Measurements from ENCODE around the gene CATSPER1. TPM values are rescaled to one million over a fixed set of nuclear protein-coding genes. Genes with fewer than 3 reads are reported as not detected.

Gene CATSPER1
- total and polyA plus RNA-seq, 2 of the 13 experiments (the other 11 are each of a cell fraction or from before 2014, with no cell fraction given): 0.17 TPM; not detected in 1

DNA sequence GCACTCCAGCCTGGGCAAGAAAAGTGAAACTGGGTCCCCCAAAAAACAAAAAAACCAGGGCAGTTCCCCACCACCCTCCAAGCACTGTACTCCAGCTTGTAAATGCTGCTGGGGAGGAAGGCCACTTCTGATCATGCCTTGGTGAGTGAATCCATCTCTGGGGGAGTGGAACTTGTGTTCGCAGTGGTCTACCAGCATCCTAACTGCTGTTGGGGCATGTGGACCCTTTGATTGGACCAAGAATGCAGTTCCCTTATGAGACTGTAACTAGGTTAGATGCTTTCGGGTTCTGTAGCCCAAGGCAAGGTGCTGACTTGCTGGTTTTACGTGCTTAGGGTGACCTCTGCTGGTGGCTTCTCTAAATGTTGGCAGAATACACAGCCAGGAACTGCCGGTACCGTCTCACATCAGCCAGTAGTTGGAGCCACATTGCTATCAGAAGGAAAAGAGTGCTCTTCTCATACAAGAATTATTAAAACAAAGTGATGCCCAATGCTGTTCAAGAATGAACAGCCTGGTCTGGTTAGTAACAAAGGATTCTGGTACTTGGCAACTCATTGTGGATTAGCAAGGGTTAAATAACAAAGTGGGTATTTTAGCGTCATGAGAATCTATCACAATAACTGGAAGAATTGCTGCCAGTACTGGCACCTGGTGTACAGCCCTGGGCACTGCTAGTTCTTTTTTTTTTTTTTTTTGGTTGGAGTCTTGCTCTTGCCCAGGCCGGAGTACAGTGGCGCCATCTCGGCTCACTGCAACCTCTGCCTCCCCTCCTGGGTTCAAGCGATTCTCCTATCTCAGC lies 37.3 kb downstream of the CATSPER1 start (continued):
- TF ChIP-seq, protein P1, sequence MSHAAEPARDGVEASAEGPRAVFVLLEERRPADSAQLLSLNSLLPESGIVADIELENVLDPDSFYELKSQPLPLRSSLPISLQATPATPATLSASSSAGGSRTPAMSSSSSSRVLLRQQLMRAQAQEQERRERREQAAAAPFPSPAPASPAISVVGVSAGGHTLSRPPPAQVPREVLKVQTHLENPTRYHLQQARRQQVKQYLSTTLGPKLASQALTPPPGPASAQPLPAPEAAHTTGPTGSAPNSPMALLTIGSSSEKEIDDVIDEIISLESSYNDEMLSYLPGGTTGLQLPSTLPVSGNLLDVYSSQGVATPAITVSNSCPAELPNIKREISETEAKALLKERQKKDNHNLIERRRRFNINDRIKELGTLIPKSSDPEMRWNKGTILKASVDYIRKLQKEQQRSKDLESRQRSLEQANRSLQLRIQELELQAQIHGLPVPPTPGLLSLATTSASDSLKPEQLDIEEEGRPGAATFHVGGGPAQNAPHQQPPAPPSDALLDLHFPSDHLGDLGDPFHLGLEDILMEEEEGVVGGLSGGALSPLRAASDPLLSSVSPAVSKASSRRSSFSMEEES (CRISPR knock-in tag; IDR thresholded peaks at IDR 0.05): no peak
- TF ChIP-seq, protein P2, sequence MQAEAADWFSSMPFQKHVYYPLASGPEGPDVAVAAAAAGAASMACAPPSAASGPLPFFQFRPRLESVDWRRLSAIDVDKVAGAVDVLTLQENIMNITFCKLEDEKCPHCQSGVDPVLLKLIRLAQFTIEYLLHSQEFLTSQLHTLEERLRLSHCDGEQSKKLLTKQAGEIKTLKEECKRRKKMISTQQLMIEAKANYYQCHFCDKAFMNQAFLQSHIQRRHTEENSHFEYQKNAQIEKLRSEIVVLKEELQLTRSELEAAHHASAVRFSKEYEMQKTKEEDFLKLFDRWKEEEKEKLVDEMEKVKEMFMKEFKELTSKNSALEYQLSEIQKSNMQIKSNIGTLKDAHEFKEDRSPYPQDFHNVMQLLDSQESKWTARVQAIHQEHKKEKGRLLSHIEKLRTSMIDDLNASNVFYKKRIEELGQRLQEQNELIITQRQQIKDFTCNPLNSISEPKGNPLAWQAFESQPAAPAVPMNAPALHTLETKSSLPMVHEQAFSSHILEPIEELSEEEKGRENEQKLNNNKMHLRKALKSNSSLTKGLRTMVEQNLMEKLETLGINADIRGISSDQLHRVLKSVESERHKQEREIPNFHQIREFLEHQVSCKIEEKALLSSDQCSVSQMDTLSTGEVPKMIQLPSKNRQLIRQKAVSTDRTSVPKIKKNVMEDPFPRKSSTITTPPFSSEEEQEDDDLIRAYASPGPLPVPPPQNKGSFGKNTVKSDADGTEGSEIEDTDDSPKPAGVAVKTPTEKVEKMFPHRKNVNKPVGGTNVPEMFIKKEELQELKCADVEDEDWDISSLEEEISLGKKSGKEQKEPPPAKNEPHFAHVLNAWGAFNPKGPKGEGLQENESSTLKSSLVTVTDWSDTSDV (CRISPR knock-in tag; IDR thresholded peaks at IDR 0.05): no peak
- TF ChIP-seq NFKB2 (CRISPR knock-in tag; IDR thresholded peaks at IDR 0.05; ENCODE audit: borderline replicate concordance): no peak
- TF ChIP-seq ZNF234 (CRISPR knock-in tag; conservative IDR thresholded peaks at IDR 0.05): no peak
- TF ChIP-seq ZNF367 (CRISPR knock-in tag; IDR thresholded peaks at IDR 0.05; ENCODE audit: borderline replicate concordance): no peak
- TF ChIP-seq CBX5 (CRISPR knock-in tag; IDR thresholded peaks at IDR 0.05; ENCODE audit: borderline replicate concordance): 0 out of 2 replicates have a peak, but pooled peaks have one; percentile 25
- TF ChIP-seq NR2F1 (CRISPR knock-in tag; IDR thresholded peaks at IDR 0.05): no peak
- no peak for TF ChIP-seq SNAPC2 (CRISPR knock-in tag; IDR thresholded peaks at IDR 0.05)
- TF ChIP-seq ZNF292 (CRISPR knock-in tag; IDR thresholded peaks at IDR 0.05; ENCODE audit: borderline replicate concordance, low read depth): no peak
- no peak for TF ChIP-seq NR3C1 (CRISPR knock-in tag; IDR thresholded peaks at IDR 0.05)
- TF ChIP-seq MAFK (conservative IDR thresholded peaks at IDR 0.05 in 1 of 2, IDR thresholded peaks at IDR 0.05 in 1 of 2; ENCODE audit: low read length in 2 of 2): peak; percentile 53 to 73; a peak in 3 of 4 replicates
- no peak for TF ChIP-seq NAIF1 (CRISPR knock-in tag; IDR thresholded peaks at IDR 0.05; ENCODE audit: borderline replicate concordance)
- no peak for TF ChIP-seq PRPF4 (IDR thresholded peaks at IDR 0.05; ENCODE audit: low read depth, low read length, poor library complexity, severe bottlenecking)
- TF ChIP-seq, protein P3, sequence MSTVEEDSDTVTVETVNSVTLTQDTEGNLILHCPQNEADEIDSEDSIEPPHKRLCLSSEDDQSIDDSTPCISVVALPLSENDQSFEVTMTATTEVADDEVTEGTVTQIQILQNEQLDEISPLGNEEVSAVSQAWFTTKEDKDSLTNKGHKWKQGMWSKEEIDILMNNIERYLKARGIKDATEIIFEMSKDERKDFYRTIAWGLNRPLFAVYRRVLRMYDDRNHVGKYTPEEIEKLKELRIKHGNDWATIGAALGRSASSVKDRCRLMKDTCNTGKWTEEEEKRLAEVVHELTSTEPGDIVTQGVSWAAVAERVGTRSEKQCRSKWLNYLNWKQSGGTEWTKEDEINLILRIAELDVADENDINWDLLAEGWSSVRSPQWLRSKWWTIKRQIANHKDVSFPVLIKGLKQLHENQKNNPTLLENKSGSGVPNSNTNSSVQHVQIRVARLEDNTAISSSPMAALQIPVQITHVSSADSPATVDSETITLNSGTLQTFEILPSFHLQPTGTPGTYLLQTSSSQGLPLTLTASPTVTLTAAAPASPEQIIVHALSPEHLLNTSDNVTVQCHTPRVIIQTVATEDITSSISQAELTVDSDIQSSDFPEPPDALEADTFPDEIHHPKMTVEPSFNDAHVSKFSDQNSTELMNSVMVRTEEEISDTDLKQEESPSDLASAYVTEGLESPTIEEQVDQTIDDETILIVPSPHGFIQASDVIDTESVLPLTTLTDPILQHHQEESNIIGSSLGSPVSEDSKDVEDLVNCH (CRISPR knock-in tag; IDR thresholded peaks at IDR 0.05): no peak
- TF ChIP-seq CBX2 (IDR thresholded peaks at IDR 0.05; ENCODE audit: low read depth, low read length): no peak
- TF ChIP-seq CBX2 (CRISPR knock-in tag; IDR thresholded peaks at IDR 0.05; ENCODE audit: low read depth): no peak
- no peak for TF ChIP-seq SSRP1 (CRISPR knock-in tag; IDR thresholded peaks at IDR 0.05)
- TF ChIP-seq, protein P4, sequence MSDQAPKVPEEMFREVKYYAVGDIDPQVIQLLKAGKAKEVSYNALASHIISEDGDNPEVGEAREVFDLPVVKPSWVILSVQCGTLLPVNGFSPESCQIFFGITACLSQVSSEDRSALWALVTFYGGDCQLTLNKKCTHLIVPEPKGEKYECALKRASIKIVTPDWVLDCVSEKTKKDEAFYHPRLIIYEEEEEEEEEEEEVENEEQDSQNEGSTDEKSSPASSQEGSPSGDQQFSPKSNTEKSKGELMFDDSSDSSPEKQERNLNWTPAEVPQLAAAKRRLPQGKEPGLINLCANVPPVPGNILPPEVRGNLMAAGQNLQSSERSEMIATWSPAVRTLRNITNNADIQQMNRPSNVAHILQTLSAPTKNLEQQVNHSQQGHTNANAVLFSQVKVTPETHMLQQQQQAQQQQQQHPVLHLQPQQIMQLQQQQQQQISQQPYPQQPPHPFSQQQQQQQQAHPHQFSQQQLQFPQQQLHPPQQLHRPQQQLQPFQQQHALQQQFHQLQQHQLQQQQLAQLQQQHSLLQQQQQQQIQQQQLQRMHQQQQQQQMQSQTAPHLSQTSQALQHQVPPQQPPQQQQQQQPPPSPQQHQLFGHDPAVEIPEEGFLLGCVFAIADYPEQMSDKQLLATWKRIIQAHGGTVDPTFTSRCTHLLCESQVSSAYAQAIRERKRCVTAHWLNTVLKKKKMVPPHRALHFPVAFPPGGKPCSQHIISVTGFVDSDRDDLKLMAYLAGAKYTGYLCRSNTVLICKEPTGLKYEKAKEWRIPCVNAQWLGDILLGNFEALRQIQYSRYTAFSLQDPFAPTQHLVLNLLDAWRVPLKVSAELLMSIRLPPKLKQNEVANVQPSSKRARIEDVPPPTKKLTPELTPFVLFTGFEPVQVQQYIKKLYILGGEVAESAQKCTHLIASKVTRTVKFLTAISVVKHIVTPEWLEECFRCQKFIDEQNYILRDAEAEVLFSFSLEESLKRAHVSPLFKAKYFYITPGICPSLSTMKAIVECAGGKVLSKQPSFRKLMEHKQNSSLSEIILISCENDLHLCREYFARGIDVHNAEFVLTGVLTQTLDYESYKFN (CRISPR knock-in tag; conservative IDR thresholded peaks at IDR 0.05): no peak
- TF ChIP-seq NFRKB (IDR thresholded peaks at IDR 0.05): no peak
- TF ChIP-seq ERF (CRISPR knock-in tag; IDR thresholded peaks at IDR 0.05): 0 out of 2 replicates have a peak, but pooled peaks have one; percentile 42
